Ishikawa (cell line): ENCODE data around the gene STPG3.

ENCODE experiments used
- CEBPB ChIP-seq: IDR thresholded peaks from 2 replicates; pipeline ENCODE4 v1.6.1; 2012
- CREB1 ChIP-seq: IDR thresholded peaks from 2 replicates; pipeline ENCODE4 v1.6.1; 2012; ENCODE audit warnings: low read depth

GRCh38 chr9:137301081-137301947 is 50.2 kb downstream of the STPG3 start:
- no peak for TF ChIP-seq CEBPB
- TF ChIP-seq CREB1 = no peak
